Putamen (tissue), 1 donor: Measurements from ENCODE around the gene PNLDC1.
A peak's percentile ranks its signal among the peaks of the same experiment; 100 is the strongest.

Source experiments
- DNase-seq: peaks from one replicate; pipeline ENCODE4 v3.0.0-alpha.2; 2016; ENCODE audit warnings: low spot score

The PNLDC1 gene

GRCh38 chr6:159853754-159854153 is 53.7 kb downstream of the PNLDC1 start:
- DNase-seq: no peak

- DNase-seq: no peak
Measured at GRCh38 chr6:159854959-159855358, 54.9 kb downstream of the PNLDC1 start.

GRCh38 chr6:159858259-159858658 is 58.2 kb downstream of the PNLDC1 start:
- no peak for DNase-seq

- no peak for DNase-seq
Measured at GRCh38 chr6:159860482-159860881, 60.4 kb downstream of the PNLDC1 start.

GRCh38 chr6:159862103-159862502 is 62.0 kb downstream of the PNLDC1 start:
- no peak for DNase-seq

GRCh38 chr6:159863341-159863740 is 63.3 kb downstream of the PNLDC1 start:
- peak; percentile 28 for DNase-seq

GRCh38 chr6:159865226-159865920 is 65.3 kb downstream of the PNLDC1 start:
- no peak for DNase-seq

GRCh38 chr6:159866286-159867247 is 66.5 kb downstream of the PNLDC1 start:
- no peak for DNase-seq
